HPDE6-E6E7 (cell line): ENCODE results near the gene FCRL2.

Experiments
- DNase-seq: peaks from one replicate; pipeline ENCODE4 v3.0.0; 2011; ENCODE audit warnings: missing footprints; ENCODE audit errors: extremely low spot score

Gene FCRL2

GRCh38 chr1:157776971-157777391 lies at the start of gene FCRL2:
Gene FCRL2, minus strand, starts transcription at chr1:157777132. Its CDS starts 59 bp downstream, at chr1:157777073.
- DNase-seq, result no peak

- no peak for DNase-seq
Measured at GRCh38 chr1:157820299-157820698, 43.4 kb upstream of the FCRL2 start.

GRCh38 chr1:157819896-157820295 lies 43.0 kb upstream of the FCRL2 start, which contains the start of gene FCRL1:
Gene FCRL1, minus strand, starts transcription at chr1:157820120. Its CDS starts 83 bp downstream, at chr1:157820037.
- DNase-seq, result no peak

- no peak for DNase-seq
Measured at GRCh38 chr1:157819215-157819614, 42.3 kb upstream of the FCRL2 start.

- DNase-seq, result no peak
Measured at GRCh38 chr1:157813269-157813668, 36.3 kb upstream of the FCRL2 start.

GRCh38 chr1:157806431-157807149 lies 29.7 kb upstream of the FCRL2 start:
- no peak for DNase-seq

- no peak for DNase-seq
Measured at GRCh38 chr1:157803851-157804250, 26.9 kb upstream of the FCRL2 start.

GRCh38 chr1:157799996-157800395 lies 23.1 kb upstream of the FCRL2 start:
- DNase-seq, result no peak

- no peak for DNase-seq
Measured at GRCh38 chr1:157798211-157798610, 21.3 kb upstream of the FCRL2 start.

- DNase-seq, result no peak
Measured at GRCh38 chr1:157785248-157785647, 8.3 kb upstream of the FCRL2 start.

GRCh38 chr1:157784801-157785200 lies 7.9 kb upstream of the FCRL2 start:
- DNase-seq, result no peak

- no peak for DNase-seq
Measured at GRCh38 chr1:157782931-157783330, 6.0 kb upstream of the FCRL2 start.

- DNase-seq, result no peak
Measured at GRCh38 chr1:157781048-157781447, 4.1 kb upstream of the FCRL2 start.

GRCh38 chr1:157775101-157775870 lies 1.6 kb downstream of the FCRL2 start:
- no peak for DNase-seq

GRCh38 chr1:157774412-157774811 lies 2.5 kb downstream of the FCRL2 start:
- DNase-seq, result no peak

GRCh38 chr1:157773493-157774350 lies 3.2 kb downstream of the FCRL2 start:
- no peak for DNase-seq

- DNase-seq, result no peak
Measured at GRCh38 chr1:157771661-157772425, 5.1 kb downstream of the FCRL2 start.

GRCh38 chr1:157770442-157771043 lies 6.4 kb downstream of the FCRL2 start:
- no peak for DNase-seq

GRCh38 chr1:157766792-157767191 lies 10.1 kb downstream of the FCRL2 start:
- DNase-seq, result no peak

- no peak for DNase-seq
Measured at GRCh38 chr1:157758018-157758417, 18.9 kb downstream of the FCRL2 start.

- no peak for DNase-seq
Measured at GRCh38 chr1:157753611-157754010, 23.3 kb downstream of the FCRL2 start.
